GM23248 (cell line): ENCODE data around the gene PPP2R5A. TPM values are rescaled to one million over a fixed set of nuclear protein-coding genes. Genes with fewer than 3 reads are reported as not detected.
A peak's percentile ranks its signal among the peaks of the same experiment; 100 is the strongest.

Experiments used
- DNase-seq: peaks from one replicate; pipeline ENCODE4 v3.0.0-alpha.2; 2015
- H2AFZ ChIP-seq: fragments of 200-600 bp; sonication (generic); 2 replicates; pipeline ENCODE4 v1.6.1; 2016; ENCODE audit warnings: antibody characterized with exemption
- H3F3A ChIP-seq: fragments of 200-600 bp; sonication (generic); 2 replicates; pipeline ENCODE4 v1.6.1; 2016; ENCODE audit warnings: mild to moderate bottlenecking, antibody characterized with exemption, mixed run types; ENCODE audit not compliant: insufficient read depth
- H3K27ac ChIP-seq: fragments of 200-600 bp; sonication (generic); 2 replicates; pipeline ENCODE4 v1.5.1; 2016; ENCODE audit warnings: mild to moderate bottlenecking
- H3K27me3 ChIP-seq: fragments of 200-600 bp; sonication (generic); replicated peaks from 2 replicates; pipeline ENCODE4 v1.6.1; 2016; ENCODE audit warnings: mild to moderate bottlenecking; ENCODE audit not compliant: insufficient read depth
- H3K36me3 ChIP-seq: fragments of 200-600 bp; sonication (generic); 2 replicates; pipeline ENCODE4 v1.6.1; 2016; ENCODE audit warnings: low read depth, mild to moderate bottlenecking
- H3K4me1 ChIP-seq: fragments of 200-600 bp; sonication (generic); 2 replicates; pipeline ENCODE4 v1.6.1; 2016; ENCODE audit warnings: mild to moderate bottlenecking; ENCODE audit not compliant: insufficient read depth
- H3K4me2 ChIP-seq: fragments of 200-600 bp; sonication (generic); one replicate; pipeline ENCODE4 v1.6.1; 2016; ENCODE audit warnings: mild to moderate bottlenecking; ENCODE audit not compliant: unreplicated experiment
- H3K4me3 ChIP-seq: fragments of 200-600 bp; sonication (generic); 2 replicates; pipeline ENCODE4 v1.5.1; 2016; ENCODE audit warnings: mild to moderate bottlenecking
- H3K79me2 ChIP-seq: fragments of 200-600 bp; sonication (generic); 2 replicates; pipeline ENCODE4 v1.6.1; 2016; ENCODE audit warnings: mild to moderate bottlenecking; ENCODE audit not compliant: insufficient read depth
- H3K9ac ChIP-seq: fragments of 200-600 bp; sonication (generic); 2 replicates; pipeline ENCODE4 v1.6.1; 2016; ENCODE audit warnings: mild to moderate bottlenecking
- H3K9me2 ChIP-seq: fragments of 200-600 bp; sonication (generic); 2 replicates; pipeline ENCODE4 v1.6.1; 2016; ENCODE audit warnings: mixed run types, mild to moderate bottlenecking, moderate library complexity; ENCODE audit not compliant: insufficient read depth
- H3K9me3 ChIP-seq: fragments of 200-600 bp; sonication (generic); one replicate; pipeline ENCODE4 v1.6.1; 2017; ENCODE audit warnings: low read depth
- H4K20me1 ChIP-seq: fragments of 200-600 bp; sonication (generic); 2 replicates; pipeline ENCODE4 v1.6.0; 2016; ENCODE audit not compliant: insufficient read depth
- EZH2 ChIP-seq: fragments of 200-600 bp; sonication (generic); IDR thresholded peaks from 2 replicates; pipeline ENCODE4 v1.6.1; 2018; ENCODE audit warnings: antibody characterized with exemption, mild to moderate bottlenecking; ENCODE audit not compliant: insufficient read depth, poor library complexity, severe bottlenecking
- EZH2phosphoT487 ChIP-seq: fragments of 200-600 bp; sonication (generic); IDR thresholded peaks from 2 replicates; pipeline ENCODE4 v1.6.1; 2018; ENCODE audit warnings: antibody characterized with exemption, moderate library complexity, mild to moderate bottlenecking, low read depth; ENCODE audit not compliant: insufficient read depth
- WGBS, 2 experiments: methylation state at CpG; one replicate each; pipeline ENCODE4 v1.1.6; 2015 to 2017; ENCODE audit warnings: low lambda C conversion rate in 2 of 2, low coverage in 1 of 2; ENCODE audit errors: missing lambda C conversion rate in 2 of 2; 5-methylcytosine and 5-hydroxymethylcytosine counted together
- in situ Hi-C: fragments of 300-500 bp; cut with MboI; formaldehyde crosslinking; loops from 2 replicates; pipeline ENCODE4 v1.15.0; 2020
- polyA plus RNA-seq: library from polyadenylated mRNA; unstranded; fragments of >200 nt; fragmentation: Nextera tagmentation; extraction: Ambion mirVana; gene quantifications from 2 replicates; pipeline ENCODE4 v1.2.1, GENCODE V29; 2016
- total RNA-seq: library from RNA; depleted of rRNA; stranded (reverse); fragments of >200 nt; shearing (Covaris generic); gene quantifications from 2 replicates; pipeline ENCODE4 v1.2.3, GENCODE V29; 2014

The PPP2R5A gene
- total and polyA plus RNA-seq, 2 experiments from 2014 or later = 13.9 to 31.7 TPM

DNA sequence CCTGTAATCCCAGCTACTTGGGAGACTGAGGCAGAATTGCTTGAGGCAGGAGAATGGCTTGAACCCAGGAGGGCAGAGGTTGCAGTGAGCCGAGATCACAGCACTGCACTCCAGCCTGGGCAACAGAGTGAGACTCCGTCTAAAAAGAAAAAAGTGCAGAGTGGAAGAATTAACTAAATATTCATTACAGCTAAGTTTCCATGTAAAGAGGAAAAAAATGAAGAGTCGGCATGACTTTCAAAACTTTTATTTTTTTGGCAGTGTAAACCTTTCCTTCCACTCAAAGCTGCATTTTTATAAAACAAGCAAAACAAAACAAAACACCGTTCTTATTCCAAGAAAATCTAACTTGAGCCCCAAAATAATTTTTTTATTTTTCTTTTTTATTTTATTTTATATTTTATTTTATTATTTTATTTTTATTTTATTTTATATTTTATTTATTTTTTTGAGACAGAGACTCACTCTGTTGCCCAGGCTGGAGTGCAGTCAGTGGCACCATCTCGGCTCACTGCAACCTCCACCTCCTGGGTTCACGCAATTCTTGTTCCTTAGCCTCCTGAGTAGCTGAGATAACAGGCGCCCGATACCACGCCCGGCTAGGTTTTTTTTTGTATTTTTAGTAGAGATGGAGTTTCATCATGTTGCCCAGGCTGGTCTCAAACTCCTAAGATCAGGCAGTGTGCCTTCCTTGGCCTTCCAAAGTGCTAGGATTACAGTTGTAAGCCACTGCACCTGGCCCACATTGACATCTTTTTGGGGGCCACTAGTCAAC, 66.6 kb downstream of the PPP2R5A start:
- Histone ChIP-seq H3K9me2 (no peaks in the 10 kb centered on the region), H3K27me3 (no peaks in the 10 kb centered on the region), H4K20me1 (no peaks in the 10 kb centered on the region), H3K4me1 (peaks cover 14% of the 10 kb centered on the region), H3K9me3 (no peaks in the 10 kb centered on the region), H3K27ac (no peak overlapping the region), H3K4me2 (no peak overlapping the region), H3K79me2 (no peaks in the 10 kb centered on the region), H3K4me3 (no peak overlapping the region), H2AFZ (no peak overlapping the region), H3K9ac (no peak overlapping the region), H3K36me3 (no peaks in the 10 kb centered on the region), H3F3A (peaks cover 6% of the 10 kb centered on the region; the same call in 1 of the 2 replicates)
- in situ Hi-C loops = no loop called here
- WGBS, 2 experiments = 81 to 86% methylated on average over 10 of the region's 10 CpGs
- no peak for TF ChIP-seq EZH2phosphoT487
- TF ChIP-seq EZH2 = no peak
- no peak for DNase-seq

- H4K20me1 ChIP-seq = no peaks in the 10 kb centered on the region
- H3K9me2 ChIP-seq = no peaks in the 10 kb centered on the region
- no peak overlapping the region for H2AFZ ChIP-seq
- no peak overlapping the region for H3K9ac ChIP-seq
- DNase-seq = peak; percentile 66
- no peaks in the 10 kb centered on the region for H3K27me3 ChIP-seq
- H3K27ac ChIP-seq = no peak overlapping the region
- in situ Hi-C loops = no loop called here
- TF ChIP-seq EZH2 (no peak), EZH2phosphoT487 (no peak)
- peaks cover 5% of the 10 kb centered on the region; the same call in 1 of the 2 replicates for H3K36me3 ChIP-seq
- H3F3A ChIP-seq = peaks cover 6% of the 10 kb centered on the region; the same call in 1 of the 2 replicates
- H3K79me2 ChIP-seq = no peaks in the 10 kb centered on the region
- H3K9me3 ChIP-seq = no peaks in the 10 kb centered on the region
- no peak overlapping the region for H3K4me2 ChIP-seq
- no peak overlapping the region for H3K4me3 ChIP-seq
- H3K4me1 ChIP-seq = peaks cover 11% of the 10 kb centered on the region
- WGBS, 2 experiments = 32 to 43% methylated on average over 2 of the region's 2 CpGs
Measured at GRCh38 chr1:212353181-212353580, 68.0 kb downstream of the PPP2R5A start.

DNA sequence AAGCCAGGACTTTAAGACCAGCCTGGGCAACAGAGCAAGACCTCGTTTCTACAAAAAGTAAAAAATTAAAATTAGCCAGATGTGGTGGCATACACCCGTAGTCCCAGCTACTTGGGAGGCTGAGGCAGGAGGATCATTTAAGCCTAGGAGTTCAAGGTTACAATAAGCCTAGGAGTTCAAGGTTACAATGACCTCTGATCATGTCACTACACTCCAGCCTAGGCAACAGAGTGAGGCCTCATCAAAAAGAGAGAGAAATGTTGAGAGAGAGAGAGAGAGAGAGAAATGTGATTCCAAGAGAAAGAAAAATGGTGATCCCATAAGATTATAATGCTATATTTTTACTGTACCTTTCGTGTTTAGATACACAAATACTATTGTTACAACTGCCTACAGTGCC, 69.3 kb downstream of the PPP2R5A start:
- Histone ChIP-seq H3K4me3 (no peak overlapping the region), H3K27me3 (no peaks in the 10 kb centered on the region), H3K79me2 (no peaks in the 10 kb centered on the region), H3K4me1 (peaks cover 11% of the 10 kb centered on the region), H2AFZ (no peak overlapping the region), H3K9me3 (no peaks in the 10 kb centered on the region), H3K36me3 (peaks cover 17% of the 10 kb centered on the region; the same call in 1 of the 2 replicates), H3K9me2 (no peaks in the 10 kb centered on the region), H3K4me2 (no peak overlapping the region), H4K20me1 (no peaks in the 10 kb centered on the region), H3K9ac (no peak overlapping the region), H3F3A (peaks cover 6% of the 10 kb centered on the region; the same call in 1 of the 2 replicates), H3K27ac (no peak overlapping the region)
- no peak for DNase-seq
- 100% methylated on average over 3 of the region's 3 CpGs for WGBS, 2 experiments
- TF ChIP-seq EZH2 = no peak
- TF ChIP-seq EZH2phosphoT487 = no peak
- in situ Hi-C loops = no loop called here

DNA sequence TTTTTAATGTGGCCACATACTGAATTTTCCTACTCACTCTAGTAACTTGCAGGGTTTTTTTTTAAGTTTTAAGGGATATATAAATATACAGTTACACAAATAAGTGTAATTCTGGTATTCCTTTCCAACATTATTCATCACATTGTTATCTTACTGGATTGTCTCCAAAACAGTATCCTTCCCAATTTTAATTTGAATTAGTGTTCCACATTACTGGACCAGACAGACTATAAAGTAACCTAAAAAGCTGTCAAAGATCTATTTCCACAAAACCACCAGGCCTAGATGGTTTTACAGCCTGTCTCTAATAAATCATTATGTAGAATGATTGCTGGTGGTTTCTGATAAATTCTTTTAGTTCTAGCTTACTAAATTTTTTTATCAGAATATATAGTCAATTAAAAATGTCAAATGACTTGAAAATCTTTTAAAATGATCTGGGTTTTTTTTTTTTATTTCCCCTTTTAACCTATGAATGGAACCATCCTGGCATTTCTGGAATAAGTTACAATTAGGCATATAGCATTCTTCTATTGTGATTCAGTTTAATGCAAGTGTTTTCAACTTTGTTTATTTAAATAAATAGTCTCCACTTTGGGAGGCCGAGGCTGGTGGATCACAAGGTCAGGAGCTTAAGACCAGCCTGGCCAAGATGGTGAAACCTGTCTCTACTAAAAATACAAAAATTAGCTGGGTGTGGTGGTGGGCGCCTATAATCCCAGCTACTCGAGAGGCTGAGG, 70.2 kb downstream of the PPP2R5A start:
- no peaks in the 10 kb centered on the region for H3K9me2 ChIP-seq
- H3K36me3 ChIP-seq = peaks cover 21% of the 10 kb centered on the region
- peaks cover 6% of the 10 kb centered on the region; the same call in 1 of the 2 replicates for H3F3A ChIP-seq
- H3K4me3 ChIP-seq = no peak overlapping the region
- TF ChIP-seq EZH2 (no peak), EZH2phosphoT487 (no peak)
- no peak overlapping the region for H2AFZ ChIP-seq
- peaks cover 11% of the 10 kb centered on the region for H3K4me1 ChIP-seq
- no peaks in the 10 kb centered on the region for H3K9me3 ChIP-seq
- no peaks in the 10 kb centered on the region for H3K79me2 ChIP-seq
- 89 to 91% methylated on average over 3 of the region's 3 CpGs for WGBS, 2 experiments
- no peak overlapping the region for H3K9ac ChIP-seq
- no peaks in the 10 kb centered on the region for H3K27me3 ChIP-seq
- in situ Hi-C loops = no loop called here
- H3K27ac ChIP-seq = no peak overlapping the region
- no peak overlapping the region for H3K4me2 ChIP-seq
- DNase-seq = peak; percentile 39
- H4K20me1 ChIP-seq = no peaks in the 10 kb centered on the region
